ENCODE data around the gene ACER2.
A peak's percentile ranks its signal among the peaks of the same experiment; 100 is the strongest.
"Not testable (repeated sequence)": the region's sequence is repeated elsewhere in the genome, so short reads cannot be mapped to it uniquely, and the experiment has no call there.

Gene ACER2

DNA sequence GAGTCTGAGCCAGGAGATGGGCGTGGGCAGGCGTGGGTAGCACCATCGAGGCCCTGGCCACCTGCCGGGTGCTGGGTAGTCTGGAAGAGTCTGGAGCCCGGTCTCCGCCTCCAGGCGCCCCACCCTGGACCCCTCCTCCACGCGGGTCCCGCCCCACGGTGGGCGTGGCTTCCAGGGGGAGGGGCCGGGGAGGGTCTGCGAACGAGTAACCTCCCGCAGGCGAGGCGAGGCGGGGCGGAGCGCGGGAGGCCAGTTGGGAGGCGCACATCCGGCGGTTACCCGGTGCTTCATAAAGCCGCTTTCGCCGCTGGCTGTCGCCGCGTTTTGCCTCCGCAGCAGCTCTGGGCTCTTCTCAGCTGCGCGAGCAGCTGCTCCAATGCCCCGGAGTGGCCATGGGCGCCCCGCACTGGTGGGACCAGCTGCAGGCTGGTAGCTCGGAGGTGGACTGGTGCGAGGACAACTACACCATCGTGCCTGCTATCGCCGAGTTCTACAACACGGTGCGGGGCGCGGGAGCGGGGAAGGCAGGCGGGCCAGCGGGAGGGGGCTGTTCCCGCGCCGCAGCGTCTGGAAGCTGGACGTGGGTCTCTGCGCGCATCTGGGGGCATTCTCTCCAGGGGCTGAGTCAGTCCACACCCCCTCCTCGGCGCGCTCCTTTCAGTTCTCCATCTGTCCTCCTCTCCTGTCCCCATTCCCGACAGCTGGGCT lies at the start of gene ACER2:
TSS of gene ACER2 (plus strand) at position 317 of the 708 bp plus-strand sequence. CDS start at position 393, 76 bp downstream.
- peak; percentile 88 for DNase-seq (ENCODE audit: low spot score)

DNA sequence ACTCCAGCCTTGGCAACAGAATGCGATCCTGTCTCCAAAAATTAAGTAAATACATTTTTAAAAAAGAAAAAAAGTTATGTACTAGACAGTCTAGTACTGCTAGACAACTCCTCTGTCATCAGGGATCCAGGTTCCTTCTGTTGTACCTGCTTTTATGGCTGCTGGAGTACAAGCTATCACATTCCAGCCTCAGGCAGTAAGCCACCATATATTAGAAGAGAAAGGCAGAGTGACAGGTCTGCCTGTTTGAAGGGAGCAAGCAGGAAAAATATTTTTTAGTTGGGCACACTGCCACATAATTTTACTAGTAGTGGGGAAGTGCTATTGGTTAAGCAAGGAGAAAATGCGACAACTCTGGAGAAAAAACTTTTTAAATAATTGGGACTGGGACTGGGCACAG lies 39.7 kb upstream of the ACER2 start:
- no peak for DNase-seq (ENCODE audit: low spot score)

DNA sequence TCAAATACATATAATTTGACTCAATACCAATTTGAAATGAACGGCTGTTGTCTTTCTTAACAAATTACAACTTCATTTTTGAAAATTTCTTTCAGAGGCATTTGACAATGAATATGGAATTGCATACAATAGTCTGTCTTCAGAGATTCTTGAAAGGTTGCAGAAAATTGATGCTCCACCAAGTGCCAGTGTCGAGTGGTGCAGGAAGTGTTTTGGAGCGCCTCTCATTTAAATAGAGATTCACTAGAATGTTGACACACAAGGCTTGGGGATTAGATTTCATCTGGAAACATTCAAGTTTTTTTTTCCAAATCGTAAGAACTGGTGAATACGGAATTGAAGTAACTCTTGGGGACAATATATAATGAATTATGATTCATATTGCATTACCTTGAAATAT lies 36.9 kb upstream of the ACER2 start:
- DNase-seq (ENCODE audit: low spot score): no peak

DNA sequence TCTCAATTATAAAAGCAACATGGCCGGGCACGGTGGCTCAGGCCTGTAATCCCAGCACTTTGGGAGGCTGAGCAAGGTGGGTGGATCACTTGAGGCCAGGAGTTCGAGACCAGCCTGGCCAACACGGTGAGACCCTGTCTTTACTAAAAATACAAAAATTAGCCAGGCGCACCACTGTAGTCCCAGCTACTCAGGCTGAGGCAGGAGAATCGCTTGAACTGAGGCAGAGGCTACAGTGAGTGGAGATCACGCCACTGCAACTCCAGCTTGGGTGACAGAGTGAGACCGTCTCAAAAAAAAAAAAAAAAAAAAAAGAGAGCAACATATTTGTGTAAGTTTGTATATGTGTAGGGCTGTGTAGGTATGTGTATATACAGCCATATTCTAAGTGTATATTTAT lies 36.2 kb upstream of the ACER2 start:
- DNase-seq (ENCODE audit: low spot score): no peak

DNA sequence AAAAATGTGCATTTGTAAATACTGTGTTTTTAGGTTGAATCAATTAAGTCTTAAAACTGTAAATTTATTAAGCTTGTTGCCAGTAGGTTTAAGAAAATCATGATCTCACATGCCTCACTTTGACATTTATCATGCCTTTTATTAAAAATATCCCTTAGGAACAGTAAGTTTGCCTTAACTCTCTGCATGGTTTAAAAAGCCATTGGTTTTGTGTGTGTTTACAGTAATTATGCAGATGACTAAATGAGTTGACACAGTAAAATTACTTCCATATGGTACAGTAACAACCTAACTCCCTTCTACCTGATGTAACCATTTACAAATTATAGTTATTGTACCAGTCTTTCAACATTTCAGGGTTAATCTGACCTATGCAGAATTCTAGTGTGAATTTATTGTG lies 35.3 kb upstream of the ACER2 start:
- no peak for DNase-seq (ENCODE audit: low spot score)

DNA sequence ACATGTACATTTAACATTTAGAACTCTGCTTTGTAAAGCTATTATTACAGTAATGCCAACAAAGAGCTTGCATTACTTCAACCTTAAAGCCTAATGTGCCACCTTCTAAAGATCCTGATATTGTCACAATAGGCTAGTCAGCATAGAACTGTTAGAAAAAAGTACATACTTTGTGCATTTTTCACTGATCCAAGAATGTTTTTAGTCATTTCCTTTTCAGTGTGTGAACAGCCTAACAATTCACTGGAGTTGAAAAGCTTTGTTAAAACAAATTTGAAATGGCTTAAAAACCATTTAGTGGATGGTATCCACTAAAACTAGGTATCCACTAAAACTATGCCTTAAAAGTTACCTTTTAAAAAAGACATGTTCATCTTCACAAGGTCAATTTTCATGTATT lies 33.3 kb upstream of the ACER2 start:
- DNase-seq (ENCODE audit: low spot score): no peak

DNA sequence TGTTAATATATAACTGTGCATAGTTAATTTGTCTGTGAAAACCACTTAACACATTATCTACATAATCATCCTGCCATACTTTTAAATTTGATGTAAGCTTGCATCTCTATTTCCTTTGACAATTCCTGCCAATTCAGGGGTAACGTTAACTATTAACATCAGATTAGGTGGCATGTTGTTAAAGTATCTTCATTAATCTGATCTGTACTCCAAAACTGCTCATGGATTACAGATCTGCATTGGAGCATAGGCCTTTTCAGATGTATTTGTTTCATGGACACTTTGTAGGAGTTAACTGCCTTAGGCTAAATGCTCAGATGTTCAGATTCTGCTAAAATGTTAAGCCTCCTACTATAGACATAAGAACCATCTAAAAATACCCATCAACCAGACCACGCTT lies 31.9 kb upstream of the ACER2 start:
- DNase-seq (ENCODE audit: low spot score): no peak

DNA sequence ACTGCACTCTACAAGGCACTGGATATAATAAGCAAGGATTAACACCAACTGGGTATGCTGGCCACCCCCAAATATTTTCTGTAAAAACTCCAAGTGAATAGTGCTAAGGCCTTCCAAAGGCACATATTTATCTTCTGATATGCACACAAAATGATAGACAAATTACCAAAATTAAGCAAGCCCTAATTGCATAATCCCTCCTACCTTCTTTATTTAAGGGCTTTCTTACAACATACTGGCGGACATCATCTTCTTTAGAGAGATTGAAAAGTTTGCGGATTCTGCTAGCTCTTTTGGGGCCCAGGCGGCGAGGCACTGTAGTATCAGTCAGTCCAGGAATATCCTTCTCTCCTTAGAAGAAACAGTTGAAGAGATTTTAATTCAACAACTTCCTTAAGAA lies 30.6 kb upstream of the ACER2 start:
- DNase-seq (ENCODE audit: low spot score): no peak

DNA sequence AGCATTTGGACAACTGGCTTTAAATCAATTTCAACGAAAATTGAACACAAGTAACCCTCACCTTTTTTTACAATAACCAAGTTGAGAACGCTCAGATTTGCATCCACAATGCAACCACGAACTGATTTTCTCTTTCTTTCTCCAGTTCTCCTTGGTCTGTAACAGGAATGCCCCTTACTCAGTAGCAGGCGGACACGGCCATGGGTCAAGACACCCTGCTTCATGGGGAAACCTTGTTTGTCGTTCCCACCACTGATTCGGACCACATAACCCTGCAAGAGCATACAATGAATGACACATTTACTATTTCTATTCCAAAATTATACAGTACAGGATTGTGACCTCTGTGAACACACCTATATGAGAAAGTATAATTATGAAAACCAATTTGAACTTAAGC lies 30.2 kb upstream of the ACER2 start:
- DNase-seq (ENCODE audit: low spot score): no peak

DNA sequence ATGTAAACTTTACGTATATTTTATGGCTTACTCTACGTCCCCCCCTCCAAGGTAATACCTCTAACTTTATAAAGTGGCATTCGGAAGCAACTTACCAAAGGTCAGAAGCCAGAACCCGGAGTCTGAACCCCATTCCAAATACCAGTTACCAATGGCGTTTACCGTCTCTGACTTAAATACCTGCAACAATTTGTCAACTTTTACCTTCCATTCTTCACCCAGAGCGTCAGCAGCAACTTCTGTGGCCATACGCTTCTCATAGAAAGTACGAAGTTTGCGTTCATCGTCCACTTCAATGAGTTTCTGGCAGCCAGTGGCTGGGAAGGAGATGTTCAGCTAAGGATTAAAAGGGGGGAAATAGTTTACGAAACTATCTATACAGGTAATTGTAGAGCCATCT lies 29.5 kb upstream of the ACER2 start:
- DNase-seq (ENCODE audit: low spot score): no peak

DNA sequence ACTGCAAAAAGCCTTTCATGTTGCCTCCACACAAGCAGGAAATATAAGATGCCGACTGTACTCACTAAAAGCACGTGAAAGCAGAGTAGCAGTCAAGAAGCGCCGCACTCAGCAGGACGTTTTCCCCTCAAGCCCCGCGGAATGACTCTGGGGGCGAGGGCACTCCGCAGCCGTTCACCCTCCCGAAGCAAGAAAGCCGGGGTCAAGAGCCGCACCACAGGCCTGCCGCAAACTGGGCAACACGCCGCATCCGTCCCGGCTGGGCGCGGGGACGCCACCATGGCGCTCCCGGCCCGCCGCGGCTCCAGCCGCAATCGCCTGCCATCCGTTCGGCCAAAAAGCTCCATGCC lies 29.1 kb upstream of the ACER2 start:
- DNase-seq (ENCODE audit: low spot score): no peak

DNA sequence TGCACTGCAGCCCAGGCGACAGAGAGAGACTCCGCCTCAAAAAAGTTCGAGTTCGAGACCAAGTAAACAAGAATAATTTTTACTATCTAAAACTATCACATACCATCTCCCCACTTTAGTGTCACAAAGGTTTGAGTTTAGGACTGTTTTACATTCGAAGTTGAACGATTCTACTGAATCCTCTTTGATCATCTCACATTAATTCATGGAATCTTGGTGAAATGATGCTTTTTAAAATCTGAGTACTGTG lies 28.1 kb upstream of the ACER2 start:
- DNase-seq (ENCODE audit: low spot score): no peak

DNA sequence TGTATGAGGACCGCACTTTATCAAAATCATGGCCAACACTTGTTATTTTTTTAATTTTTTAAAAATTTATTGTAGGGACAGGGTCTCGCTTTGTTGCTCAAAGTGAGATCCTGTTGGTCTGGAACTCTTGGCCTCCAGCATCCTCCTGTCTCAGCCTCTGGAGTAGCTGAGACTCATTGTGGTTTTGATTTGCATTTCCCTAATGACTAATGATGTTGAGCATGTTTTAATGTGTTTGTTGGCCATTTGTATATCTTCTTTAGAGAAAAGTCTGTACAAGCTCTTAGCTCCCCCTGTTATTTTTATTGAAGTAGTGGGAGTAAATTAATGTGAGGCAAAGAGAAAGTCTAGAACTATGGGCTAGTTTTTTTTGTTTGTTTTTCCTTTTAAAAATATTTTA lies 27.2 kb upstream of the ACER2 start:
- no peak for DNase-seq (ENCODE audit: low spot score)

DNA sequence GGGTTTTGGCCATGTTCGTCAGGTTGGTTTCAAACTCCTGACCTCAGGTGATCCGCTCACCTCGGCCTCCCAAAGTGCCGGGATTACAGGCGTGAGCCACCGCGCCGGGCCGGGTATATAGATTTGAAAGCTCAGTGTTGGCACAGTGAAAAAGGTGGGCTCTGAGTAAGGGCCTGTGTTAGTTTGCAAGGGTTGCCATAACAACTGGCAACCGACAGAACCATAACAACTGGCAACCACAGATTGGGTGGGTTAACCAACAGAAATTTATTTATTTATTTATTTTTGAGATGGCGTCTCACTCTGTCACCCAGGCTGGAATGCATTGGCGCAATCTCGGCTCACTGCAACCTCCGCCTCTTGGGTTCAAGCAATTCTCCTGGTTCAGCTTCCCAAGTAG lies 23.6 kb upstream of the ACER2 start:
- DNase-seq (ENCODE audit: low spot score): not testable (repeated sequence)

DNA sequence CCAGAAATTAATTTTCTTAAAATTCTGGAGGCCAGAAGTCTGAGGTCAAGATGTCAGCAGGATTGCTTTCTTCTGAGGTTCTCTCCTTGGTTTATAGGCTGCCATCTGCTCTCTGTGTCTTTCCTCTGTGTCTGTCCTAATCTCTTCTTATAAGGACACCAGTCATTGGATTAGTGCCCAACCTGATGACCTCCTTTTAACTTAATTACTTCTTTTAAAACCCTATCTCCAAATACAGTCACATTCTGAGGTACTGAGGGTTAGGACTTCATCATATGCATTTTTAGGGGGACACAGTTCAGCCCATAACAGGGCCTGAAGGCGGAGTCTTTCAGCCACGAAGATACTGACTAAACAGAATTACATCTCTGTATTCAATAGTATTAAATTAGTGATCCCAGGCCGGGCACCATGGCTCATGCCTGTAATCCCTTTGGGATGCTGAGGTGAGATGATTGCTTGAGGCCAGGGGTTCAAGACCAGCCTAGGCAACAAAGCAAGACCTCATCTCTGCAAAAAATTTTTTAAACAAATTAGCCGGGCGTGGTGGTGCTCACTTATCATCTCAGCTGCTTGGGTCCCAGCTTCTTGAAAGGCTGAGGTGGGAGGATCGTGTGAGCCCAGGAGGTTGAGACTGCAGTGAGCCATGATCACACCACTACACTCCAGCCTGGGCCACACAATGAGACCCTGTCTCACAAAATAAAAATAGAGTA lies 22.9 kb upstream of the ACER2 start:
- no peak for DNase-seq (ENCODE audit: low spot score)

DNA sequence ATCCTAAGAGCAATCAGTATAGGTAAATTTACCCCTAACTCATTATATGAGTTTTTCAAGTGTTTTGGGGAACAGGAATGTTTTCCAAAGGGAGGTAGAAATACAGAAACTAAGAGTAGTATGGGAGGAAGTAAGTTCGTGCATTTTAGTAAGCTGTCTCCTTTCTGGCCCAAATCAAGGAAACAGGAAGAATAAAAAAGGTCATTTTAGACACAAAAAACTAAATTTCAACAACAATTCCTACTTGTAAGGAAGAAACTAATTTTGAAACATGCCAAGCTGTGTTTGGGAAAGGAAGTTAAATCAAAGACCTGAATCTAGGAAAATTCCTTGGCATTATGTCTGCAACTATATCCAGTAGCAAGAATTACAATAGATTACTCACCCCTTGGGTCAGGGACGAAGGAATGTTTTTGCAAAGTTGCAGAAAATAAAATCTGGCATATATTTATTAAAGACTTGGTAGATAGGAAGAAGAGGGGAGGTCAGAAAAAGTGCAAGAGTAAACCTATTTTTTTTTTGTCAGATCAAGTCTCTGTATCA lies 22.2 kb upstream of the ACER2 start:
- no peak for DNase-seq (ENCODE audit: low spot score)

DNA sequence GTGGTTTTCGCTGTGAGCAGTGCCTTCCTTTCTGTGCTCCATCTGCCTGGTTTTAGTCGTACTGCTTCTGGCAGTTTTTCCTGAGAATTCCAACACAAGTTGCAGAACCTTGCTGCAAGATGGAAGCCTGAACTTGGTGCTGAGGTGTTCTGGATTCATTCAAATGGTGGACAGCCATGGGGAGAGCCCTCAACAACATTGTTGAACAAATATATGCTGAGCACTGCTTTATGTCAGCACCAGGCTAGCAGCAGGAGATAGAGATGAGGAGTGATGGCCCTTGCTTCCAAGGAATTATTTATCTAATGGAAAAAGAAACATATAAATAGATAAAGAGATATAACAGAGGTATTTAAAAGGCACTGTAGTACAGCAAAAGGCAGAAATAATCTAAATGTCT lies 21.5 kb upstream of the ACER2 start:
- DNase-seq (ENCODE audit: low spot score): no peak

DNA sequence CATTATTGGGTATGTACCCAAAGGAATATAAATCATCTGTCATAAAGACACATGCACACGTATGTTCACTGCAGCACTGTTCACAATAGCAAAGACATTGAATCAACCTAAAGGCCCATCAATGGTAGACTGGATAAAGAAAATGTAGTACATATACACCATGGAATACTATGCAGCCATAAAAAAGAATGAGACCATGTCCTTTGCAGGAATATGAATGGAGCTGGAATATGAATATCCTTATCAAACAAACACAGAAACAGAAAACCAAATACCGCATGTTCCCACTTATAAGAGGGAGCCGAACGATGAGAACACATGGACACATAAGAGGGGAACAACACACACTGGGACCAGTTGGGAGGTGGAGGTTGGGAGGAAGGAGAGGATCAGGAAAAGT lies 19.3 kb upstream of the ACER2 start:
- not testable (repeated sequence) for DNase-seq (ENCODE audit: low spot score)

DNA sequence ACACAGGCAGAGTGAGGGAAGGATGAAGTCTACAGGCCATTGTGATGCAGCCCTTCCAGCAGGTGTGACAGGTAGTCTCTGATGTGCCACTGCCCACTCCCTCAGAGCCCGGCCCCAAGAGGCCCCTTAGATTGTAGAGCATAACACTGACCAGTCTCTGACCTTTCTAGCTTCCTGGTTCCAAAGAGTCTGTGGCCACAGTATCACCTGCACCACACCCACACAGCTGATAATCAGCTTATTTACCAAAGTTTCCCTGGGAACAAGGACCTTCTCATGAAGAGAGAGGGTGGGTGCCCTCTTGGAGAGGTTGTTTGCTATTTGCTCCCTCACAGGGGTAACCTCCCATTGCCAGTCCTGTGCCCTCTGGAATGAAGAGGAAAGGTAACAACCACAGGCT lies 11.0 kb upstream of the ACER2 start:
- no peak for DNase-seq (ENCODE audit: low spot score)

DNA sequence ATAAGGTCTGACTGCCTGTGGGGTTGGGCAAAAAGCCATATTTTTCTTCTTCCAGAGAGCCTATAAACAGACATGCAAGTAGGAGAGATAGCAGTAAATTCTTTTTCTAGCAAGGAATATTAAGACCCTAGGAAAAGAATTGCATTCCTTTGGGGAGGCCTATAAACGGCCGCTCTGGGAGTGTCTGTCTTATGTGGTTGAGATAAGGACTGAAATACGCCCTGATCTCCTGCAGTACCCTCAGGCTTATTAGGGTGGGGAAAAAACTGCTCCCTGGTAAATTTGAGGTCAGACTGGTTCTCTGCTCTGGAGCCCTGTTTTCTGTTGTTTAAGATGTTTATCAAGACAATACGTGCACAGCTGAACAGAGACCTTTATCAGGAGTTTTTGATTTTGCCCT lies 5.6 kb upstream of the ACER2 start:
- not testable (repeated sequence) for DNase-seq (ENCODE audit: low spot score)

DNA sequence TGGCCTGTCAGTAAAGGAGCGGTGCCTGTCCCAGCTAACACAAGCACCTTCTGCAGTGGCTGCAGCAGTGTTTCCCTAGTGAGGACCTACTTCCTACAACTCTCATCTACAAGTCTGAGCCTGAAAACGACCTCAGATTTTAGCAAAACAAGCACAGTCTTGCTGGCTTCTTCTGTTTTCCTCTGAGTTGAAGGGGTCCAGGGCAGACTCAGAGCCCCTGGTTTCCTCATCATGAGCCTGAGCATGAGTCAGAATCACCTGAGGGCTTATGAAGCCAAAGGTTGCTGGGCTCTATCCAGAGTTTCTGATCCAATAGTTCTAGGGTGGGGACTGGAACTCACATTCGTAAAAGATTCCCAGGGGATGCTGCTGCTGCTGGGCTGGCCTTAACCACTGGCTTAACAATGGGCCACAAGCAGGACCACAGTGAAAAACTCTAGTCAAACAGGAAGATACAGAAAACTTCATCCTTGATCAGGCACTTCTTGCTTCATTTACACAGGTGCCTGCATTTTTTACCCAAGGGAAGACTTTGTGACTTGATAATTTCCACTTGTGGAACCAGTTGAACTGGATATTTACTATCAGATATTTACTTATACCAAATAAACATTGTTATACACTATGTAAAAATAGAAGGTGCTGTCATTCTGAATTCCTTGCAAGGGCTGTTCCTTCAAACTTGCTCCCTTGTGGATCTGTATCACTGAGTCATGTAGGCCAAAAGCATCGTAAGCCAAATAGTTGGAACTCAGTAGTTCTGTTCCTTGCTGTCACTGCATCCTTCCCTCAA lies 4.3 kb upstream of the ACER2 start:
- peak; percentile 39 for DNase-seq (ENCODE audit: low spot score)

DNA sequence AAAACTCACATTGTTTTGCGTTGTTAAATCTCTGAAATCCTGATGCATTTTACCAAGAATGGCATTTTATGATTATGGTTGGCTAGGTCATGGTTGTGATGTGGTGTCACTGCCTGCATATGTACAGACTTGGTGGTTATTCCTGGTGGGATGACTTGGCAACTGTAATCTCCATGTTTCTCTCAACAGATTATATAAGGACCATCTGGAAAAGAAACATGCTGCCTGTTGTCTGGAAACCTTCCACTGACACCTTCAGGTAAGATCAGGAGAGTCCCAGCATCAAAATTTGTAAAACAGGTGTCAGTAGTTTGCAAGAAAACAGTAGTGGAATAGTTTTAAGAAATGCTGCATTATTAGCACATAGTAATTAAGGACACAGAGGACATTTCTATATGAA lies 3.0 kb upstream of the ACER2 start:
- DNase-seq (ENCODE audit: low spot score): no peak

DNA sequence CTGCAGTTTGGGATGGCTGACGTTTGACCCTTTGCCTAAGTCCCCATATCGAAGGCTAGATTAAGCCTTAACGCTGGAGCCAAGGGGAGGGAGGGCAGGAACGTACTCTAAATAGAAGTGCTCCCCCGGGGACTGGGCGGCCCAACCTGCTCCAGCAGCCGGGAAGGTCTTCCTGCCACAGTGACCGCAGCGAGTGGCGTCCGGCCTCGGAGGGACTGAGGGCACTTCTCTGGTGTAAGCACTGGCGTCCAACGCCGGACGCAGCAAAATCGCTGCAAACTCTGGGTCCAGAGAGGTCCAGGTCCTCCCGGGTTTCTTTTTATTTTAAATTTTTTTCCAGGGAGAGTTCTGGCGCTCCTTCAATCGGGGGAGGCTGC lies 505 bp upstream of the ACER2 start:
- DNase-seq (ENCODE audit: low spot score): no peak

Data from LoVo (cell line).